ENCODE data around the gene RIOX2.
"Not testable (repeated sequence)": the region's sequence is repeated elsewhere in the genome, so short reads cannot be mapped to it uniquely, and the experiment has no call there.

The RIOX2 gene

GRCh38 chr3:97971679-97972567, at the start of gene RIOX2:
Gene RIOX2 (minus strand): TSS chr3:97972431. CDS start chr3:97967593, 4,838 bp downstream.
- peak within 1 kb of the TSS; percentile 93 for H3K27ac ChIP-seq
- TF ChIP-seq CTCF (conservative IDR thresholded peaks at IDR 0.05), result peak; percentile 8; the same call in 1 of the 2 replicates
- TF ChIP-seq ZFX (IDR thresholded peaks at IDR 0.05), result peak; percentile 68

GRCh38 chr3:98020412-98020811, 48.2 kb upstream of the RIOX2 start:
- TF ChIP-seq ZFX (IDR thresholded peaks at IDR 0.05), result no peak
- TF ChIP-seq CTCF (conservative IDR thresholded peaks at IDR 0.05), result no peak
- H3K27ac ChIP-seq, result no peak overlapping the region

GRCh38 chr3:98018301-98018700, 46.1 kb upstream of the RIOX2 start:
- TF ChIP-seq ZFX (IDR thresholded peaks at IDR 0.05) (no peak), CTCF (conservative IDR thresholded peaks at IDR 0.05) (no peak)
- H3K27ac ChIP-seq, result no peak overlapping the region

GRCh38 chr3:98014268-98014585, 42.0 kb upstream of the RIOX2 start:
- H3K27ac ChIP-seq, result no peak overlapping the region

GRCh38 chr3:98013411-98014267, 41.4 kb upstream of the RIOX2 start:
- H3K27ac ChIP-seq, result no peak overlapping the region
- TF ChIP-seq ZFX (IDR thresholded peaks at IDR 0.05) (no peak), CTCF (conservative IDR thresholded peaks at IDR 0.05) (peak; percentile 26)

More at GRCh38 chr3:98014268-98014585, 42.0 kb upstream of the RIOX2 start:
- no peak for TF ChIP-seq CTCF (conservative IDR thresholded peaks at IDR 0.05)

GRCh38 chr3:98012979-98013378, 40.7 kb upstream of the RIOX2 start:
- TF ChIP-seq ZFX (IDR thresholded peaks at IDR 0.05) (no peak), CTCF (conservative IDR thresholded peaks at IDR 0.05) (no peak)

GRCh38 chr3:98010883-98011449, 38.7 kb upstream of the RIOX2 start:
- not testable (repeated sequence) for H3K27ac ChIP-seq

More at GRCh38 chr3:98012979-98013378, 40.7 kb upstream of the RIOX2 start:
- H3K27ac ChIP-seq, result no peak overlapping the region
